Breast epithelium (tissue), 3 donors: ENCODE measurements around the gene GP1BB.

Experiments used
- CTCF ChIP-seq, 3 donors: fragments of 450-650 bp; IDR thresholded peaks; one replicate each; pipeline ENCODE4 v1.5.1; 2016 to 2017; ENCODE audit warnings: antibody characterized with exemption in 3 of 3, mild to moderate bottlenecking in 3 of 3, moderate library complexity in 3 of 3
- POLR2A ChIP-seq: fragments of 450-650 bp; IDR thresholded peaks from one replicate; pipeline ENCODE4 v1.6.1; 2016; ENCODE audit warnings: antibody characterized with exemption, mild to moderate bottlenecking, moderate library complexity

GRCh38 chr22:19767427-19768341 lies 44.3 kb downstream of the GP1BB start:
- TF ChIP-seq POLR2A = no peak
- TF ChIP-seq CTCF (IDR thresholded peaks at IDR 0.05) = no peak
